ENCODE measurements around the gene ZNF446.
A peak's percentile ranks its signal among the peaks of the same experiment; 100 is the strongest.

- TF ChIP-seq, protein P1, sequence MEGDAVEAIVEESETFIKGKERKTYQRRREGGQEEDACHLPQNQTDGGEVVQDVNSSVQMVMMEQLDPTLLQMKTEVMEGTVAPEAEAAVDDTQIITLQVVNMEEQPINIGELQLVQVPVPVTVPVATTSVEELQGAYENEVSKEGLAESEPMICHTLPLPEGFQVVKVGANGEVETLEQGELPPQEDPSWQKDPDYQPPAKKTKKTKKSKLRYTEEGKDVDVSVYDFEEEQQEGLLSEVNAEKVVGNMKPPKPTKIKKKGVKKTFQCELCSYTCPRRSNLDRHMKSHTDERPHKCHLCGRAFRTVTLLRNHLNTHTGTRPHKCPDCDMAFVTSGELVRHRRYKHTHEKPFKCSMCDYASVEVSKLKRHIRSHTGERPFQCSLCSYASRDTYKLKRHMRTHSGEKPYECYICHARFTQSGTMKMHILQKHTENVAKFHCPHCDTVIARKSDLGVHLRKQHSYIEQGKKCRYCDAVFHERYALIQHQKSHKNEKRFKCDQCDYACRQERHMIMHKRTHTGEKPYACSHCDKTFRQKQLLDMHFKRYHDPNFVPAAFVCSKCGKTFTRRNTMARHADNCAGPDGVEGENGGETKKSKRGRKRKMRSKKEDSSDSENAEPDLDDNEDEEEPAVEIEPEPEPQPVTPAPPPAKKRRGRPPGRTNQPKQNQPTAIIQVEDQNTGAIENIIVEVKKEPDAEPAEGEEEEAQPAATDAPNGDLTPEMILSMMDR (IDR thresholded peaks at IDR 0.05), result peak; percentile 13; the same call in 1 of the 2 replicates
- no peak for TF ChIP-seq ZFX (IDR thresholded peaks at IDR 0.05; ENCODE audit: borderline replicate concordance)
Measured at GRCh38 chr19:58516964-58517833, 41.0 kb downstream of the ZNF446 start.

Data from 22Rv1 (cell line).